Measurements from ENCODE around the gene HIVEP3.

DNA sequence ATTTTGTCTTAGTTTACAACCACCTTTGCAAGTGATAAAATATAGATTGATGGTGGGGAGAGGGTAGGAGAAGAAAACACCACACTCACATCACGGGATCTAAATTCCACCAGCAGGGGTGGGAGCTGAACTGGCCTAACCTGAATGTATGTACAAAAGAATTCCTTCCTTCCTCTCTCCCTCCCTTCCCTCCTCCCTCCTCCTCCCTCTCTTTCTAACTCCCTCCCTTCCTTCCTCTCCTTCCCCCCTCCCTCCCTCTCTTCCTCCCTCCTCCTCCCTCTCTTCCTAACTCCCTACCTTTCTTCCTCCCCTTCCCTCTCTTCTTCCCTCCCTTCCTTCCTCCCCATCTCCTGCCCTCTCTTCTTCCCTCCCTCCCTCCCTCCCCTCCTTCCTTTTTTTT, 40.2 kb downstream of the HIVEP3 start:
- TF ChIP-seq, protein P1, sequence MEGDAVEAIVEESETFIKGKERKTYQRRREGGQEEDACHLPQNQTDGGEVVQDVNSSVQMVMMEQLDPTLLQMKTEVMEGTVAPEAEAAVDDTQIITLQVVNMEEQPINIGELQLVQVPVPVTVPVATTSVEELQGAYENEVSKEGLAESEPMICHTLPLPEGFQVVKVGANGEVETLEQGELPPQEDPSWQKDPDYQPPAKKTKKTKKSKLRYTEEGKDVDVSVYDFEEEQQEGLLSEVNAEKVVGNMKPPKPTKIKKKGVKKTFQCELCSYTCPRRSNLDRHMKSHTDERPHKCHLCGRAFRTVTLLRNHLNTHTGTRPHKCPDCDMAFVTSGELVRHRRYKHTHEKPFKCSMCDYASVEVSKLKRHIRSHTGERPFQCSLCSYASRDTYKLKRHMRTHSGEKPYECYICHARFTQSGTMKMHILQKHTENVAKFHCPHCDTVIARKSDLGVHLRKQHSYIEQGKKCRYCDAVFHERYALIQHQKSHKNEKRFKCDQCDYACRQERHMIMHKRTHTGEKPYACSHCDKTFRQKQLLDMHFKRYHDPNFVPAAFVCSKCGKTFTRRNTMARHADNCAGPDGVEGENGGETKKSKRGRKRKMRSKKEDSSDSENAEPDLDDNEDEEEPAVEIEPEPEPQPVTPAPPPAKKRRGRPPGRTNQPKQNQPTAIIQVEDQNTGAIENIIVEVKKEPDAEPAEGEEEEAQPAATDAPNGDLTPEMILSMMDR (IDR thresholded peaks at IDR 0.05) = no peak
- TF ChIP-seq POLR2AphosphoS5 (IDR thresholded peaks at IDR 0.05; ENCODE audit: low read depth, low read length) = no peak
- no peak for TF ChIP-seq TCF7L2 (IDR thresholded peaks at IDR 0.05; ENCODE audit: low read depth, low read length)
- TF ChIP-seq, protein P2, sequence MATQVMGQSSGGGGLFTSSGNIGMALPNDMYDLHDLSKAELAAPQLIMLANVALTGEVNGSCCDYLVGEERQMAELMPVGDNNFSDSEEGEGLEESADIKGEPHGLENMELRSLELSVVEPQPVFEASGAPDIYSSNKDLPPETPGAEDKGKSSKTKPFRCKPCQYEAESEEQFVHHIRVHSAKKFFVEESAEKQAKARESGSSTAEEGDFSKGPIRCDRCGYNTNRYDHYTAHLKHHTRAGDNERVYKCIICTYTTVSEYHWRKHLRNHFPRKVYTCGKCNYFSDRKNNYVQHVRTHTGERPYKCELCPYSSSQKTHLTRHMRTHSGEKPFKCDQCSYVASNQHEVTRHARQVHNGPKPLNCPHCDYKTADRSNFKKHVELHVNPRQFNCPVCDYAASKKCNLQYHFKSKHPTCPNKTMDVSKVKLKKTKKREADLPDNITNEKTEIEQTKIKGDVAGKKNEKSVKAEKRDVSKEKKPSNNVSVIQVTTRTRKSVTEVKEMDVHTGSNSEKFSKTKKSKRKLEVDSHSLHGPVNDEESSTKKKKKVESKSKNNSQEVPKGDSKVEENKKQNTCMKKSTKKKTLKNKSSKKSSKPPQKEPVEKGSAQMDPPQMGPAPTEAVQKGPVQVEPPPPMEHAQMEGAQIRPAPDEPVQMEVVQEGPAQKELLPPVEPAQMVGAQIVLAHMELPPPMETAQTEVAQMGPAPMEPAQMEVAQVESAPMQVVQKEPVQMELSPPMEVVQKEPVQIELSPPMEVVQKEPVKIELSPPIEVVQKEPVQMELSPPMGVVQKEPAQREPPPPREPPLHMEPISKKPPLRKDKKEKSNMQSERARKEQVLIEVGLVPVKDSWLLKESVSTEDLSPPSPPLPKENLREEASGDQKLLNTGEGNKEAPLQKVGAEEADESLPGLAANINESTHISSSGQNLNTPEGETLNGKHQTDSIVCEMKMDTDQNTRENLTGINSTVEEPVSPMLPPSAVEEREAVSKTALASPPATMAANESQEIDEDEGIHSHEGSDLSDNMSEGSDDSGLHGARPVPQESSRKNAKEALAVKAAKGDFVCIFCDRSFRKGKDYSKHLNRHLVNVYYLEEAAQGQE (IDR thresholded peaks at IDR 0.05; ENCODE audit: insufficient read depth in 1 of 2, low read depth in 2 of 2, low read length in 1 of 2) = no peak

Measured in Panc1 (cell line).